HG02840 (cell line): ENCODE measurements around the gene AMDHD2.
"Not testable (repeated sequence)": the region's sequence is repeated elsewhere in the genome, so short reads cannot be mapped to it uniquely, and the experiment has no call there.

Experiments
- ATAC-seq: cut with Tn5 transposase; IDR thresholded peaks from one replicate; pipeline ENCODE4 v1.9.1; 2021; ENCODE audit warnings: mild to moderate bottlenecking, moderate library complexity, moderate number of reproducible peaks; ENCODE audit not compliant: unreplicated experiment, low FRiP score

AMDHD2 gene

GRCh38 chr16:2567506-2567905 lies 47.3 kb downstream of the AMDHD2 start:
- not testable (repeated sequence) for ATAC-seq

- ATAC-seq: not testable (repeated sequence)
Measured at GRCh38 chr16:2568573-2568972, 48.4 kb downstream of the AMDHD2 start.

- not testable (repeated sequence) for ATAC-seq
Measured at GRCh38 chr16:2572704-2573103, 52.5 kb downstream of the AMDHD2 start.

GRCh38 chr16:2575839-2576238 lies 55.7 kb downstream of the AMDHD2 start:
- not testable (repeated sequence) for ATAC-seq

GRCh38 chr16:2577044-2577443 lies 56.9 kb downstream of the AMDHD2 start:
- ATAC-seq: not testable (repeated sequence)

GRCh38 chr16:2578905-2579304 lies 58.7 kb downstream of the AMDHD2 start:
- ATAC-seq: not testable (repeated sequence)

DNA sequence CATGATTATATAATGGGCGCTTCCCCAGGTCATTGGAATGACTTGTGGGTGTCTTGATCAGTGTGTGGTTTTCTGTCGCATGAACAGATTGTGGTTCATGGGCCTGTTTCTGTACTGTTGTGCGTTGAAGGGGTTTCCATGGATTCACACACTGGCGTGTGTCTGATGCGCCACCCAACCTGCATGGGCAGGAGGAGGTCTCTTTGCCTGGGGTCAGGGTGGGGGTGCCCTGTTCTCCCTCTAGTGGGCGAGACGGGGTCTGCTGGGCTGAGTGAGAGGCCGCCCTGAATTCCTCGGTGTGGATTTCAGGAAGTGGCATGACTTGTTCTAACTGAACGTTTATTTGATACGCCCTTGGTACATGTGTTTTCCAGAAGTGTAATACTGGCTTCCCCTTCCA lies 60.0 kb downstream of the AMDHD2 start:
- ATAC-seq: not testable (repeated sequence)

- ATAC-seq: not testable (repeated sequence)
Measured at GRCh38 chr16:2580818-2581217, 60.6 kb downstream of the AMDHD2 start.
